ENCODE measurements around the gene CLMP.
"Not testable (repeated sequence)": the region's sequence is repeated elsewhere in the genome, so short reads cannot be mapped to it uniquely, and the experiment has no call there.

Gene CLMP

GRCh38 chr11:123132034-123132766 lies 62.8 kb downstream of the CLMP start:
- not testable (repeated sequence) for DNase-seq

DNA sequence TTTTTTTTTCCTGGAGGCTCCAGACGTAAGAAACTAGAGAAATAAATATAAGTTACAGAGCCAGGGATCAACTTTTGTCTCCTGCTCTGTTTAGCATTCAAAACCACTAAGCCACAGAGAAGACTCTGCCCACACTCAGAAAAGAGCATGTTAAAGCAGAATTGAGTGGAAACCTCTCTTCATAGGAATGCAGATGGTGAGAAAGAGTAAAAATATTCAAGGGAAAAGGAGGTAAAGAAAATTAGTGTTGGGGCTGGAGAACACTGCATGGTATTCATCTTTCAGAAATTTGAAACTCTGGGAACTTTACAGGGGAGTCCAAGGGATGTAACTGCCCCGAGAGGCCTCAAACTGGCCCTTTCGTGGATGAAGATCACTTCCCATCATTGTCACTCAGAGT lies 65.1 kb downstream of the CLMP start:
- DNase-seq: no peak

DNA sequence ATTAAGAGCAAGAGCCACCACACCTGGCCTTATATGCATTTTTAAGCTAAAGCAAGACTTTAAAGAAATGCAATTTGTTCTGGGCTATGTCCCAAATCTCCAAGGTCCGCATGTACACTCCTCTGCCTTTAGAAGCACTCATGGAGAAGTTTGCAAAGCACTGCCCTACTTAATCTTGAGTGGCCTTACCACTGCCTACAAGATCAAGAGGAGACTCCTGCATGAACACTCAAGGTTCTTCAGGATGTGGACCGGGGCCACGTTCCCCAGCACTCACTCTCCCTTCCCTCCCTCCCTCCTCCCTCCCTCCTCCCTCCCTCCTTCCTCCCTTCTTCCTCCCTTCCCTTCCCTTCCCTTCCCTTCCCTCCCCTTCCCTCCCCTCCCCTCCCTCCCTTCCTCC lies 69.9 kb downstream of the CLMP start:
- DNase-seq: no peak

GRCh38 chr11:123122852-123123251 lies 72.2 kb downstream of the CLMP start:
- DNase-seq: no peak

- DNase-seq: no peak
These were observed 72.7 kb downstream of the CLMP start for GRCh38 chr11:123122341-123122740.

DNA sequence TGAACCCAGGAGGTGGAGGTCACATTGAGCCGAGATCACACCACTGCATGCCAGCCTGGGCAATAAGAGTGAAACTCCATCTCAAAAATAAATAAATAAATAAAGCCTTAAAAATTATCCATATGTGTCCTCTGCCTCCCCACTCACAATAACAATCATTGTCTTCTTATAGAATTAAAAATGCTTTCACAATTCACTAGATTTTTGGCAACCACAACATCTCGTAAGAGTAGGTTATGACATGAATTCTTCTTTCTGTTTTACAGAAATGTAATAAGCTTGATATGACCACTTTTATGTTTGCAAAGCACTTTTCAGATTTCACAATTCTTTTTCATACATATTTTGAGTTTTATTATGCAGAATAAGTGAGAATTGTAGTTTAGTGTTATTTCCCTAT lies 78.6 kb downstream of the CLMP start:
- DNase-seq: no peak

DNA sequence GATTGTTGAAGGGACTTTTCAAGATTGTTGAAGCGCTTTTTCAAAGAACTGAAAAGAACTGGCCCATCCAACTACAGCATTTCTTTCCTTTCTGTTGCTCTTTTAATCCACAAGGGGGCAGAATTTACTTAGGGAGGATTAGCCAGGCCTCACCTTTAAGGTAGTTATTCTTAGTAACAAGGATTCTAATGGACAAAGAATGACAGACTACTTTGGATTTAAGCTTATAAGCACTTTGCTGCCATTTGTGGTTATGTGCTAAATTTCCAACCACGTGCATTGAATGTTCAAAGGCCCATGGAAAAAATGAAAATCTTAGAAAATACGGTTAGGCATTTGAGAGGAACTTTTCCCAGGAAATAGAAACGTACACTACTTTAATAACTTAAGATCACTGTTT lies 83.6 kb downstream of the CLMP start:
- no peak for DNase-seq

GRCh38 chr11:123110397-123110796 lies 84.7 kb downstream of the CLMP start:
- DNase-seq: no peak

DNA sequence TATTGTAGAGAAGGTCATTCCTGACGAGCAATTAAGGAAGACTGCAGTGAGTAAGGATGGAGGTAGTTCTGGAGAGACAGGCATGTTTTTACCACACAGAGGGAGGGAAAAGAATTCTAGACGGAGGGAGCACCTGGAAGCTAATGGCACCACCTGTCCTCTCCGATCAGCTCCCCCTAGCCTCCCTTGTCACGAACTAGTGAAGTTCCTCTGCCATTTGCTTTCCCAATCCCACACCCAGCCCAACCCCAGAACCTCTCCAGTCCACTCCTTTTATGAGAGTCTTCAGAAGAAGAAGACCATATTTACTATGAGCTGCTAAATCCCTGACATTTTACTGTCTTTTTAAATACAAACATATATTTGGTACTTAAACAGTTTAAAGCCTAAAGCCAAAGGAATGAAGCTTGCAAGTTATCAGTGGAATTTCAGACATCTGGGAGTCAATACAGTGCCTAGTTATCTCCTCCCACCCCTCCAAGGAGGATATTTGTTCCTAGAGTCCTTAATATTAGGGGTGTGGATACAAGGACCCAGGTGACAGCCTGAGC lies 87.0 kb downstream of the CLMP start:
- DNase-seq: no peak

DNA sequence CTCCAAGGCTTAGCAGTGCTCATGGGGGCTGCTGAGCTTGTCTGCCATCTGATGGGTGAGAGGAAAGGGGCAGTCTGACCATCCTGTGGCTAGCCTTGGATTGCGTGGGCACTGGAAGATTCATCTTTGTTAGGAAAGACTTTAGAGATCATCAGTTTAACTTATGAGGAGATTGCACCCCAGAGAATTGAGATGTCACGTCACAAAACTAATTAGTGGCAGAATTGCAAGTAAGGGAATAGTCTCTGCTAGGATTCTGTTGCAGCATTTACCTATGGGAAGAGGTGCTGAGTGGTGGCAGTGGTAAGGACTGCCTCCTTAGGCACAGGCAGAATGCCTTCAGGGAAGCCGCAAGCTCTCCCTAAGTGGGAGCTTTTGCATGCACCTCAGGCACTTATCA lies 90.4 kb downstream of the CLMP start:
- DNase-seq: no peak

DNA sequence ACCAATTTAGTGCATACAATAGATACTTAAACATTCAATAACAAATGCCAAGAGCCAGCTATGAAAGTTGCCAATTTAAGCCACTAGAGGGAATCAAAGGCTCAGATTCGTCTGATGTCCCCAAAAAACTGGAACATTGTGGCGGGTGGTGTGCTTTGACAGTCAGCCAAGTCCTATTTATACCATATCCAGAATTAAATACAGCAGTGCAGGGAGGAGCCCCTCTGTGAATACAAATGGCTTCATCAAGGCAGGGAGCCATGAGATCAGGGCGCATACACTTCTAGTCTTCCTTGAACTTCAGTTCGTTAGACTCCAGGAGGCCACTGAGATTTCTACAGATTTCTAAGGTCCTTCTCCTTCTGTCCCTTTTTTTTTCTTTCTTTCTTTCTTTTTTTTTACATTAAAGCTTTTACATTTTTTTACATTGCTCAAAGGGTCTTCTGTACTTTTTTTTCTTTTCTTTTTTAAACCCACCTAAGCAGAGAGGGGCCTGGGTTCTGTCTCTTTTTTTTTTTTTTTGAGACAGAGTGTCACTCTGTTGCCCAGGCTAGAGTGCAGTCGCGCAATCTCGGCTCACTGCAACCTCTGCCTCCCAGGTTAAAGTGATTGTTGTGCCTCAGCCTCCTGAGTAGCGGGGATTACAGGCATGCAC lies 91.6 kb downstream of the CLMP start:
- DNase-seq: peak in 1 of 2 experiments; percentile 20

- no peak for DNase-seq
These were observed 94.5 kb downstream of the CLMP start for GRCh38 chr11:123100379-123101085.

- no peak for DNase-seq
These were observed 96.1 kb downstream of the CLMP start for GRCh38 chr11:123098990-123099389.

DNA sequence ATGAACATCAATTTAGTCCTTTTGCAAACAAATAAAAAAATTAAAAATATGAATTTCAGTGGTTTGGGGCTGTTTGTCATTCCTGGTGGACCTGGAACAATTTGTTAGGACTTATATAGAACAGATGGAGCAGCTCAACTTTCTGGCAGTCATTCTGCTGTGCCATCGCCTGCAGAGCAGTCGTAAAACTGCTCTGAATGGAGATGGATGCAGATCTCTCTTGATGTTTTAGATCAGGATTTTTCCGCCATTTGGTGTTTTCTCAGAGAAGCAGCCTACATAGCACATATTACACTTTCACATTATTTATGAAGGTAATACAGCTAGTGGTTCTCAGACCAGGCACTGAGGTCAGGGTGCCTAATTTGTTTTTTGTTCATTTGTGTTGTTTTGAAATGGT lies 101.3 kb downstream of the CLMP start:
- DNase-seq: no peak

DNA sequence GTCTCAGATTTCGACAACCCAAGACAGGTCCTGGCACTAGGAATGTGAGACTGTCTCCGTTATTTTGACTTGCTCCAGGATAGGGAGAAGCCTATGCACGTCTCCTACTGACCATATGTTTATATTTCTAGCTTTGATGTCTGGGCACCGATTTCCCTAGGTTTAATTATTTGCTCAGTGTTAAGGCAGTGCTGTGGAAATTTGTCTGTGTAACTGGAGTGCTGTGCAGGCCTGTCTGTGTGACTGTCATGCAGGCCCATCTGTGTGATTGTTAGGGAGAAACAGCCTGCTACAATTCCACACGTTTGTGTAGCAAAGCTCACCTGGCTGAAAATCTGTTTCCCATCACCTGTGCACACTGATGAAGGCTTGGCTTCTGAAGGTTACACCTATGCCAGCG lies 103.5 kb downstream of the CLMP start:
- no peak for DNase-seq

DNA sequence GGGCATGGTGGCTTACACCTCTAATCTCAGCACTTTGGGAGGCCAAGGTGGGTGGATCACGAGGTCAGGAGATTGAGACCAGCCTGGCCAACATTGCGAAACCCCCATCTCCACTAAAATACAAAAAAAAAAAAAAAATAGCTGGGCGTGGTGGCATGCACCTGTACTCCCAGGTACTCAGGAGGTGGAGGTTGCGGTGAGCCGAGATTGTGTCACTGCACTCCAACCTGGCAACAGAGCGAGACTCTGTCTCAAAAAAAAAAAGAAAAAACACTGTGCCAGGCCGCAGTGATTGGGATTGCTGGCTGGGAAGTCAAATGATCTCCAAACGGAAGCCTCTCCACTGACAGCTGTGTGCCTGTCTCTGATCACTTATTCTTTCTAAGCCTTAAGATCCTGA lies 104.9 kb downstream of the CLMP start:
- DNase-seq: not testable (repeated sequence)

DNA sequence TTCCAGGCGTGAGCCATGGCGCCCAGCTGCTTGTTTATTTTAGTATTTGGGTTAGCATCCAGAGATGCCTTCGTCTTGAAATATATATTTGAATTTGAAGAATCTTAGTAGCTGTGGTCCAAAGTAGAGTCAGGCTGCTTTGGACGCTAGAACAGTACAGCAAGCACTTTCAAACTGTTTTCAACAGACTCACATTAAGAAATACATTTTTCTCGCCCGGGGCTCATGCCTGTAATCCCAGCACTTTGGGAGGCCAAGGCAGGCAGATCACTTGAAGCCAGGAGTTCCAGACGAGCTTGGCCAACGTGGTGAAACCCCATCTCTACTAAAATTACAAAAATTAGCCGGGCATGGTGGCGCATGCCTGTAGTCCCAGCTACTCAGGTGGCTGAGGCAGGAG lies 106.2 kb downstream of the CLMP start:
- not testable (repeated sequence) for DNase-seq

DNA sequence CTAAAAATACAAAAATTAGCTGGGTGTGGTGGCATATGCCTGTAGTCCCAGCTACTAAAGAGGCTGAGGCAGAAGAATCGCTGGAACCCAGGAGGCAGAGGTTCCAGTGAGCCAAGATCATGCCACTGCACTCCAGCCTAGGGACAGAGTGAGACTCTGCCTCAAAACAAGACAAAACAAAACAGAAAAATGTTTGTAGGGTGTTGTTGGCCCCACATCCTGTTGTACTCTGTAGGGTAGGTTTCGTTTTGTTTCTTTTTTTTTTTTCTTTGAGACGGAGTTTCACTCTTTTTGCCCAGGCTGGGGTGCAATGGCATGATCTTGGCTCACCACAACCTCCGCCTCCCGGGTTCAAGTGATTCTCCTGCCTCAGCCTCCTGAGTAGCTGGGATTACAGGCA lies 107.4 kb downstream of the CLMP start:
- not testable (repeated sequence) for DNase-seq

DNA sequence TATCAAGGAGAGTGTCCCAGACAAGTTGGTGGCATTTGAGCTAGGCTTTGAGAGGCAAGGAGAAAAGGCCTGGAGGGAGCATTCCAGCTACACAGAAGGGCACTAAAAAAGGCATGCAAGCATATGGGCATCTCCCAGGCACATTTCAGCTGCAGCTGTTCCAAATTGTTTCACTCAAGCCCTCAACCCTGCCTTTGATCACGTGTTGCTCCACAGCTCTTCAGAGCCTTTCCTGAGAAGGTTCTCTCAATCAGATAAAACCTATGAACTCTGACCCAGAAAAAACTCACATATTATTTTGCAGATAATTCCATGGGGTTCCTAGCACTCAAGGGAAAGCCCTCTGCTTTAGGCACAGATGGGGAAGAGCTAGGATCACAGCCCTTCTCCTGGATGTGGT lies 108.7 kb downstream of the CLMP start:
- DNase-seq: no peak

DNA sequence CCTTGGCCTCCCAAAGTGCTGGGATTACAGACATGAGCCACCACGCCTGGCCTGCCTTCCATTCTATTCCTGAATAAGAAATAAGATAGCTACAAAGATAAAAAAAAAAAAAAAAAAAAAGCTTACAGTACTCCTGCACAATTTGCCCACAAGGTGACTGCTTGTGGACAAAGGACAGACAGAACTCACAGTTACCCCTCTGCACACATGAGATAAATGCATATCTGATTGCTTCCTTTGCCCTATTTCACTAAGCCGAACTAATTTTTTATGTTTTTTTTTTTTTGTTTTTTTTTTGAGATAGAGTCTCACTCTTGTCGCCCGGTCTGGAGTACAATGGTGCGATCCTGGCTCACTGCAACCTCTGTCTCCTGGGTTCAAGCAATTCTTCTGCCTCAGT lies 109.6 kb downstream of the CLMP start:
- DNase-seq: no peak

GRCh38 chr11:123084454-123084853 lies 110.6 kb downstream of the CLMP start:
- no peak for DNase-seq

- peak; percentile 55 to 68 for DNase-seq
These were observed 111.4 kb downstream of the CLMP start for GRCh38 chr11:123083623-123084029.

GRCh38 chr11:123082977-123083376 lies 112.1 kb downstream of the CLMP start:
- DNase-seq: no peak

GRCh38 chr11:123080015-123080414 lies 115.0 kb downstream of the CLMP start:
- no peak for DNase-seq

Data from stimulated activated CD4-positive, alpha-beta T cell treated with anti-CD3 and anti-CD28 coated beads, Interleukin-4, amount 100 ng/mL, for 4 hours (primary cell).